Panc1 (cell line): ENCODE data around the gene SORD. TPM values are rescaled to one million over a fixed set of nuclear protein-coding genes. Genes with fewer than 3 reads are reported as not detected.

ENCODE experiments used
- ATAC-seq: fragments of 200-7000 bp; cut with Tn5 transposase; 2 replicates; pipeline ENCODE4 v1.9.1; 2020; ENCODE audit warnings: mild to moderate bottlenecking, moderate library complexity
- BruUV-seq: library from RNA; stranded (reverse); fragments of 400-500 nt; replicated peaks from 2 replicates; lab custom pipeline; 2021; lab: Mats Ljungman, UMichigan
- CTCF ChIA-PET: fragments of 300-600 bp; sonication (Branson Sonifier 250); formaldehyde crosslinking; loops from one replicate; lab custom pipeline; 2022; ENCODE audit warnings: antibody characterized with exemption; lab: Charles Lee
- POLR2A ChIA-PET: fragments of 300-600 bp; sonication (Branson Sonifier 250); formaldehyde crosslinking; loops from one replicate; lab custom pipeline; 2022; ENCODE audit warnings: antibody characterized with exemption; lab: Charles Lee
- DNase-seq: peaks from one replicate; pipeline ENCODE4 v3.0.0-alpha.2; 2010; ENCODE audit warnings: low read depth, low spot score
- H3K27ac ChIP-seq: 2 replicates; pipeline ENCODE4 v1.5.1; 2011; ENCODE audit warnings: mild to moderate bottlenecking, low read length, inconsistent platforms
- H3K27me3 ChIP-seq: fragments of 200-500 bp; sonication (Bioruptor generic); 2 replicates; pipeline ENCODE4 v1.6.0; 2014; ENCODE audit warnings: low read length, inconsistent platforms; ENCODE audit not compliant: control insufficient read depth, insufficient read depth
- H3K36me3 ChIP-seq: fragments of 200-500 bp; sonication (Bioruptor generic); 2 replicates; pipeline ENCODE4 v1.5.1; 2014; ENCODE audit warnings: inconsistent platforms, mild to moderate bottlenecking, low read length, moderate library complexity; ENCODE audit not compliant: control insufficient read depth, insufficient read depth
- H3K4me1 ChIP-seq: 2 replicates; pipeline ENCODE4 v1.5.1; 2011; ENCODE audit warnings: inconsistent platforms, mild to moderate bottlenecking, low read length, moderate library complexity; ENCODE audit not compliant: control insufficient read depth, insufficient read depth
- H3K4me3 ChIP-seq, 2 experiments: 2 replicates each; pipeline ENCODE4 v1.5.1; 2011 to 2012; ENCODE audit warnings: low read depth in 2 of 2, low read length in 2 of 2, mild to moderate bottlenecking in 2 of 2, inconsistent platforms in 1 of 2, moderate library complexity in 1 of 2
- H3K9me3 ChIP-seq: fragments of 200-500 bp; sonication (Bioruptor generic); 2 replicates; pipeline ENCODE4 v1.5.1; 2014; ENCODE audit warnings: low read depth, mild to moderate bottlenecking, inconsistent platforms, low read length, moderate library complexity; ENCODE audit not compliant: control insufficient read depth, insufficient read depth
- POLR2AphosphoS5 ChIP-seq: IDR thresholded peaks from 2 replicates; pipeline ENCODE4 v1.6.1; 2012; ENCODE audit warnings: mild to moderate bottlenecking, low read depth, low read length, moderate library complexity
- SIN3A ChIP-seq: IDR thresholded peaks from 2 replicates; pipeline ENCODE4 v1.6.1; 2012; ENCODE audit warnings: low read depth, mild to moderate bottlenecking, low read length, moderate library complexity, borderline replicate concordance; ENCODE audit not compliant: insufficient read depth
- TCF7L2 ChIP-seq: IDR thresholded peaks from 2 replicates; pipeline ENCODE4 v1.6.1; 2011; ENCODE audit warnings: mild to moderate bottlenecking, low read depth, low read length, inconsistent platforms
- in situ Hi-C: cut with HindIII; loops from 2 replicates; pipeline ENCODE4 v1.10.0; 2016; ENCODE audit warnings: low sequenced_read_pairs, low pct_unique_long_range_greater_than_20kb
- intact Hi-C: fragments of 100-400 bp; cut with micrococcal nuclease; formaldehyde crosslinking; loops from one replicate; pipeline ENCODE4 v1.10.0; 2022; ENCODE audit not compliant: unreplicated experiment
- total RNA-seq: library from RNA; stranded (reverse); gene quantifications from one replicate; pipeline ENCODE4 v1.2.1, GENCODE V29; 2021; ENCODE audit not compliant: unreplicated experiment
- TF ChIP-seq, protein P1 (sequence below): fragments of 450-650 bp; IDR thresholded peaks from 2 replicates; pipeline ENCODE4 v1.5.1; 2017; ENCODE audit warnings: mild to moderate bottlenecking
- TF ChIP-seq, protein P2 (sequence below), 2 experiments: IDR thresholded peaks; 2 replicates each; pipeline ENCODE4 v1.6.1; 2011 to 2012; ENCODE audit warnings: low read depth in 2 of 2, control low read depth in 1 of 2, low read length in 1 of 2, mild to moderate bottlenecking in 1 of 2, moderate library complexity in 1 of 2; ENCODE audit not compliant: insufficient read depth in 1 of 2

Gene SORD
- total RNA-seq, 1 experiment from 2014 or later = 34.0 TPM

DNA sequence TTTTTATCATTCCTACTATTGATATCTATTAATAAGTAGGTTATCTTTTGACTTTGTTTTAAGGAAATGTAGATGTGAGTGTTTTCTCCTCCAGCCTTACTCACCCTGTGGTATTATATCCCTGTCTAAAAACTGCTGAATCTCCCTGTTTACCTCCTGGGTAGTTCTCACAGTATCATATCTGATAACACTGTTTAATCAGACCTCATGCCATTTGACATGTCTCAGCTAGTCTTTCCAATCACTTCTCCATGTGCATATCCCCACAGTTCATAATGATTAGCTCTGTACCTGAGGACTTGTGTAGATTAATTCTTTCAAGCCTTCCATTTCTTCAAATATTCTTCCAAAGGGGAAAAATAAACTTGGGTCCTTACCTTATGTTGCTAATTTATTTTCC lies 60.2 kb downstream of the SORD start:
- DNase-seq (no peak), ATAC-seq (no peak)
- in situ Hi-C loops (no loop called here), intact Hi-C loops (no loop called here)
- POLR2A ChIA-PET = no interaction called here
- Histone ChIP-seq H3K9me3 (no peaks in the 10 kb centered on the region), H3K4me3 (no peak overlapping the region), H3K36me3 (no peaks in the 10 kb centered on the region), H3K27ac (no peak overlapping the region), H3K4me1 (no peaks in the 10 kb centered on the region), H3K27me3 (peaks cover 9% of the 10 kb centered on the region)
- TF ChIP-seq POLR2AphosphoS5 = no peak
- no peak for TF ChIP-seq SIN3A
- TF ChIP-seq, protein P1, sequence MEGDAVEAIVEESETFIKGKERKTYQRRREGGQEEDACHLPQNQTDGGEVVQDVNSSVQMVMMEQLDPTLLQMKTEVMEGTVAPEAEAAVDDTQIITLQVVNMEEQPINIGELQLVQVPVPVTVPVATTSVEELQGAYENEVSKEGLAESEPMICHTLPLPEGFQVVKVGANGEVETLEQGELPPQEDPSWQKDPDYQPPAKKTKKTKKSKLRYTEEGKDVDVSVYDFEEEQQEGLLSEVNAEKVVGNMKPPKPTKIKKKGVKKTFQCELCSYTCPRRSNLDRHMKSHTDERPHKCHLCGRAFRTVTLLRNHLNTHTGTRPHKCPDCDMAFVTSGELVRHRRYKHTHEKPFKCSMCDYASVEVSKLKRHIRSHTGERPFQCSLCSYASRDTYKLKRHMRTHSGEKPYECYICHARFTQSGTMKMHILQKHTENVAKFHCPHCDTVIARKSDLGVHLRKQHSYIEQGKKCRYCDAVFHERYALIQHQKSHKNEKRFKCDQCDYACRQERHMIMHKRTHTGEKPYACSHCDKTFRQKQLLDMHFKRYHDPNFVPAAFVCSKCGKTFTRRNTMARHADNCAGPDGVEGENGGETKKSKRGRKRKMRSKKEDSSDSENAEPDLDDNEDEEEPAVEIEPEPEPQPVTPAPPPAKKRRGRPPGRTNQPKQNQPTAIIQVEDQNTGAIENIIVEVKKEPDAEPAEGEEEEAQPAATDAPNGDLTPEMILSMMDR = no peak
- TF ChIP-seq TCF7L2 = no peak
- TF ChIP-seq, protein P2, sequence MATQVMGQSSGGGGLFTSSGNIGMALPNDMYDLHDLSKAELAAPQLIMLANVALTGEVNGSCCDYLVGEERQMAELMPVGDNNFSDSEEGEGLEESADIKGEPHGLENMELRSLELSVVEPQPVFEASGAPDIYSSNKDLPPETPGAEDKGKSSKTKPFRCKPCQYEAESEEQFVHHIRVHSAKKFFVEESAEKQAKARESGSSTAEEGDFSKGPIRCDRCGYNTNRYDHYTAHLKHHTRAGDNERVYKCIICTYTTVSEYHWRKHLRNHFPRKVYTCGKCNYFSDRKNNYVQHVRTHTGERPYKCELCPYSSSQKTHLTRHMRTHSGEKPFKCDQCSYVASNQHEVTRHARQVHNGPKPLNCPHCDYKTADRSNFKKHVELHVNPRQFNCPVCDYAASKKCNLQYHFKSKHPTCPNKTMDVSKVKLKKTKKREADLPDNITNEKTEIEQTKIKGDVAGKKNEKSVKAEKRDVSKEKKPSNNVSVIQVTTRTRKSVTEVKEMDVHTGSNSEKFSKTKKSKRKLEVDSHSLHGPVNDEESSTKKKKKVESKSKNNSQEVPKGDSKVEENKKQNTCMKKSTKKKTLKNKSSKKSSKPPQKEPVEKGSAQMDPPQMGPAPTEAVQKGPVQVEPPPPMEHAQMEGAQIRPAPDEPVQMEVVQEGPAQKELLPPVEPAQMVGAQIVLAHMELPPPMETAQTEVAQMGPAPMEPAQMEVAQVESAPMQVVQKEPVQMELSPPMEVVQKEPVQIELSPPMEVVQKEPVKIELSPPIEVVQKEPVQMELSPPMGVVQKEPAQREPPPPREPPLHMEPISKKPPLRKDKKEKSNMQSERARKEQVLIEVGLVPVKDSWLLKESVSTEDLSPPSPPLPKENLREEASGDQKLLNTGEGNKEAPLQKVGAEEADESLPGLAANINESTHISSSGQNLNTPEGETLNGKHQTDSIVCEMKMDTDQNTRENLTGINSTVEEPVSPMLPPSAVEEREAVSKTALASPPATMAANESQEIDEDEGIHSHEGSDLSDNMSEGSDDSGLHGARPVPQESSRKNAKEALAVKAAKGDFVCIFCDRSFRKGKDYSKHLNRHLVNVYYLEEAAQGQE (IDR thresholded peaks at IDR 0.05; ENCODE audit: insufficient read depth in 1 of 2, low read depth in 2 of 2, low read length in 1 of 2) = no peak
- CTCF ChIA-PET = no interaction called here
- no TSS peak for BruUV-seq

DNA sequence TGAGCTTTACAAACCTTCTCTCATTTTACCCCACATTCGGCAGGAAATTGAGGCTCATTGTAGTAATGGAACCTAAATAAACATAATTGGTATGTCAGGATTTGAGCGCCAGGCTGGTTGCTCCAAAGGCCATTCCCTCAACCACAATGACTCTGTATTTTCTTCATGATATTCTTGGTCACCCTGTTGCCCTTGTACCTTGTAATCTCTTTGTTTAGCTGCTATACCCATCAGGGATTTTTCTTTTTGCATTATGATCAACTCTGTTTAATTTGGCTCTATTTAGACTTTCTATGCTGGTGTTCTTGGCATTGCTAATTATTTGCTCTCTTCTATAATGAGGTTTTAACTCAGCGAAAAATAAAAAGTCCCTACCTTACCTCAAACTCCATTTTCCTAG lies 61.2 kb downstream of the SORD start:
- ChIA-PET CTCF (no interaction called here), POLR2A (no interaction called here)
- intact Hi-C loops (no loop called here), in situ Hi-C loops (no loop called here)
- H3K4me3 ChIP-seq = no peak overlapping the region
- DNase-seq (no peak), ATAC-seq (no peak)
- BruUV-seq = no TSS peak
- no peaks in the 10 kb centered on the region for H3K36me3 ChIP-seq
- TF ChIP-seq POLR2AphosphoS5 (no peak), TCF7L2 (no peak), SIN3A (no peak)
- TF ChIP-seq, protein P1 = no peak
- TF ChIP-seq, protein P2 (IDR thresholded peaks at IDR 0.05; ENCODE audit: insufficient read depth in 1 of 2, low read depth in 2 of 2, low read length in 1 of 2) = no peak
- H3K27ac ChIP-seq = no peak overlapping the region
- no peaks in the 10 kb centered on the region for H3K9me3 ChIP-seq
- H3K27me3 ChIP-seq = peaks cover 9% of the 10 kb centered on the region
- H3K4me1 ChIP-seq = no peaks in the 10 kb centered on the region
